ENCODE measurements around the gene SUSD6. TPM values are rescaled to one million over a fixed set of nuclear protein-coding genes. Genes with fewer than 3 reads are reported as not detected.

The SUSD6 gene
- polyA plus RNA-seq, 1 of the 3 experiments (the other 2 are of a cell fraction): 8.5 TPM

GRCh38 chr14:69741055-69741454 is 129.7 kb downstream of the SUSD6 start (continued):
- TF ChIP-seq REST (IDR thresholded peaks at IDR 0.05; ENCODE audit: low read depth, low read length): no peak
- no peak for TF ChIP-seq MXI1 (IDR thresholded peaks at IDR 0.05; ENCODE audit: low read depth, low read length)
- TF ChIP-seq PBX3 (IDR thresholded peaks at IDR 0.05): no peak
- TF ChIP-seq EZH2phosphoT487 (IDR thresholded peaks at IDR 0.05; ENCODE audit: borderline replicate concordance, low read depth): no peak
- no peak for TF ChIP-seq YY1 (IDR thresholded peaks at IDR 0.05; ENCODE audit: low read depth)
- TF ChIP-seq FOSL2 (IDR thresholded peaks at IDR 0.05; ENCODE audit: borderline replicate concordance, low read depth): no peak
- no peak for TF ChIP-seq JUND (IDR thresholded peaks at IDR 0.05)

GRCh38 chr14:69749956-69750355 is 138.6 kb downstream of the SUSD6 start:
- H3K4me1 ChIP-seq (ENCODE audit: control insufficient read depth in 1 of 2, insufficient read depth in 2 of 2, low read depth in 1 of 2, low read length in 1 of 2): no peaks in the 10 kb centered on the region
- CTCF ChIA-PET: interaction anchor here (1.1 to 1.5 kb wide), 3 partner anchors 13 to 176 kb away, joined by 3 to 5 read pairs (median 3); partner anchors contain the start of gene CCDC177
- no peak overlapping the region for H3K4me3 ChIP-seq (ENCODE audit: low read depth in 2 of 2, low read length in 1 of 2)
- H3K27ac ChIP-seq (ENCODE audit: low read depth in 2 of 2, low read length in 1 of 2): no peak overlapping the region
- H2AFZ ChIP-seq (ENCODE audit: low read depth): no peak overlapping the region
- H3K9me2 ChIP-seq: no peaks in the 10 kb centered on the region
- DNase-seq: no peak
- no peaks in the 10 kb centered on the region for H4K20me1 ChIP-seq (ENCODE audit: insufficient read depth)
- no peaks in the 10 kb centered on the region; the same call in 1 of the 2 replicates for H3K9me3 ChIP-seq
- POLR2A ChIA-PET: no interaction called here
- H3K79me2 ChIP-seq (ENCODE audit: insufficient read depth): no peaks in the 10 kb centered on the region
- H3K36me3 ChIP-seq (replicated peaks in 1 of 2; ENCODE audit: control insufficient read depth in 1 of 2, insufficient read depth in 2 of 2, low read length in 1 of 2): no peaks in the 10 kb centered on the region
- no peak overlapping the region for H3K4me2 ChIP-seq
- H3F3A ChIP-seq (replicated peaks; ENCODE audit: insufficient read depth): no peaks in the 10 kb centered on the region
- WGBS (ENCODE audit: low lambda C conversion rate): 36% methylated on average over 1 of the region's 1 CpG
- no peak overlapping the region for H3K9ac ChIP-seq
- no peaks in the 10 kb centered on the region for H3K27me3 ChIP-seq (ENCODE audit: insufficient read depth)
- TF ChIP-seq SMC3 (IDR thresholded peaks at IDR 0.05; ENCODE audit: low read depth, low read length): no peak
- no peak for TF ChIP-seq RAD21 (IDR thresholded peaks at IDR 0.05; ENCODE audit: low read length)
- TF ChIP-seq EZH2phosphoT487 (IDR thresholded peaks at IDR 0.05; ENCODE audit: borderline replicate concordance, low read depth): no peak
- no peak for TF ChIP-seq EP300 (IDR thresholded peaks at IDR 0.05; ENCODE audit: borderline replicate concordance in 1 of 2, low read depth in 1 of 2, low read length in 1 of 2)
- TF ChIP-seq PBX3 (IDR thresholded peaks at IDR 0.05): no peak
- no peak for TF ChIP-seq SIN3A (IDR thresholded peaks at IDR 0.05; ENCODE audit: borderline replicate concordance, low read depth, low read length)
- no peak for TF ChIP-seq TCF12 (IDR thresholded peaks at IDR 0.05)
- no peak for TF ChIP-seq MAX (IDR thresholded peaks at IDR 0.05; ENCODE audit: low read depth)
- TF ChIP-seq IRF3 (IDR thresholded peaks at IDR 0.05; ENCODE audit: low read depth, low read length): no peak
- TF ChIP-seq USF1 (IDR thresholded peaks at IDR 0.05; ENCODE audit: borderline replicate concordance, low read depth): no peak
- TF ChIP-seq USF2 (IDR thresholded peaks at IDR 0.05; ENCODE audit: borderline replicate concordance, low read depth, low read length): no peak
- no peak for TF ChIP-seq REST (IDR thresholded peaks at IDR 0.05; ENCODE audit: low read depth, low read length)
- TF ChIP-seq ELF1 (IDR thresholded peaks at IDR 0.05): no peak
- no peak for TF ChIP-seq TEAD4 (IDR thresholded peaks at IDR 0.05; ENCODE audit: borderline replicate concordance, insufficient read depth)
